Measurements from ENCODE around the gene MANF. TPM values are rescaled to one million over a fixed set of nuclear protein-coding genes. Genes with fewer than 3 reads are reported as not detected.

Gene MANF
- total and polyA plus RNA-seq, 7 donors: 12.6 to 42.4 (median 18.3) TPM

- Histone ChIP-seq H3K9me3 (no peaks in the 10 kb centered on the region), H3K27me3 (ENCODE audit: insufficient read depth in 3 of 3, low read length in 2 of 3) (no peaks in the 10 kb centered on the region), H3K4me1 (no peaks in the 10 kb centered on the region), H3K36me3 (ENCODE audit: insufficient read depth in 1 of 2, low read depth in 1 of 2) (no peaks in the 10 kb centered on the region), H3K27ac (no peak overlapping the region), H3K4me3 (no peak overlapping the region)
- TF ChIP-seq, protein P1, sequence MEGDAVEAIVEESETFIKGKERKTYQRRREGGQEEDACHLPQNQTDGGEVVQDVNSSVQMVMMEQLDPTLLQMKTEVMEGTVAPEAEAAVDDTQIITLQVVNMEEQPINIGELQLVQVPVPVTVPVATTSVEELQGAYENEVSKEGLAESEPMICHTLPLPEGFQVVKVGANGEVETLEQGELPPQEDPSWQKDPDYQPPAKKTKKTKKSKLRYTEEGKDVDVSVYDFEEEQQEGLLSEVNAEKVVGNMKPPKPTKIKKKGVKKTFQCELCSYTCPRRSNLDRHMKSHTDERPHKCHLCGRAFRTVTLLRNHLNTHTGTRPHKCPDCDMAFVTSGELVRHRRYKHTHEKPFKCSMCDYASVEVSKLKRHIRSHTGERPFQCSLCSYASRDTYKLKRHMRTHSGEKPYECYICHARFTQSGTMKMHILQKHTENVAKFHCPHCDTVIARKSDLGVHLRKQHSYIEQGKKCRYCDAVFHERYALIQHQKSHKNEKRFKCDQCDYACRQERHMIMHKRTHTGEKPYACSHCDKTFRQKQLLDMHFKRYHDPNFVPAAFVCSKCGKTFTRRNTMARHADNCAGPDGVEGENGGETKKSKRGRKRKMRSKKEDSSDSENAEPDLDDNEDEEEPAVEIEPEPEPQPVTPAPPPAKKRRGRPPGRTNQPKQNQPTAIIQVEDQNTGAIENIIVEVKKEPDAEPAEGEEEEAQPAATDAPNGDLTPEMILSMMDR (IDR thresholded peaks at IDR 0.05): no peak
- DNase-seq: no peak
- 73 to 76% (median 74%) methylated on average over 8 of the region's 8 CpGs for WGBS, 3 donors
- ATAC-seq: no peak
- intact Hi-C loops (cut with DNase I): no loop called here
Observed at GRCh38 chr3:51355891-51356578, 29.1 kb upstream of the MANF start.

- no peaks in the 10 kb centered on the region for H3K36me3 ChIP-seq (ENCODE audit: insufficient read depth in 1 of 2, low read depth in 1 of 2)
- H3K4me1 ChIP-seq: no peaks in the 10 kb centered on the region
- TF ChIP-seq, protein P1 (IDR thresholded peaks at IDR 0.05): no peak
- ATAC-seq (no peak), DNase-seq (no peak)
- WGBS, 3 donors: 43 to 63% (median 46%) methylated on average over 4 of the region's 4 CpGs
- H3K9me3 ChIP-seq: no peaks in the 10 kb centered on the region
- H3K27ac ChIP-seq: no peak overlapping the region
- H3K27me3 ChIP-seq (ENCODE audit: insufficient read depth in 3 of 3, low read length in 2 of 3): no peaks in the 10 kb centered on the region
- no peak overlapping the region for H3K4me3 ChIP-seq
- intact Hi-C loops (cut with DNase I): no loop called here
Observed at GRCh38 chr3:51357856-51358255, 27.2 kb upstream of the MANF start.

- ATAC-seq (no peak), DNase-seq (no peak)
- Histone ChIP-seq H3K4me1 (no peaks in the 10 kb centered on the region), H3K4me3 (no peak overlapping the region), H3K27ac (no peak overlapping the region), H3K27me3 (ENCODE audit: insufficient read depth in 3 of 3, low read length in 2 of 3) (no peaks in the 10 kb centered on the region), H3K9me3 (no peaks in the 10 kb centered on the region), H3K36me3 (ENCODE audit: insufficient read depth in 1 of 2, low read depth in 1 of 2) (no peaks in the 10 kb centered on the region)
- TF ChIP-seq, protein P1 (IDR thresholded peaks at IDR 0.05): no peak
- WGBS, 3 donors: 68 to 75% (median 75%) methylated on average over 3 of the region's 3 CpGs
- intact Hi-C loops (cut with DNase I): no loop called here
Observed at GRCh38 chr3:51358981-51359380, 26.1 kb upstream of the MANF start.

- WGBS, 3 donors: 75 to 88% (median 83%) methylated on average over 3 of the region's 3 CpGs
- Histone ChIP-seq H3K4me1 (no peaks in the 10 kb centered on the region), H3K36me3 (ENCODE audit: insufficient read depth in 1 of 2, low read depth in 1 of 2) (no peaks in the 10 kb centered on the region), H3K9me3 (no peaks in the 10 kb centered on the region), H3K27me3 (ENCODE audit: insufficient read depth in 3 of 3, low read length in 2 of 3) (no peaks in the 10 kb centered on the region), H3K4me3 (no peak overlapping the region), H3K27ac (no peak overlapping the region)
- ATAC-seq: no peak
- no peak for DNase-seq
- TF ChIP-seq, protein P1 (IDR thresholded peaks at IDR 0.05): no peak
- intact Hi-C loops (cut with DNase I): no loop called here
Observed at GRCh38 chr3:51360806-51361205, 24.3 kb upstream of the MANF start.

DNA sequence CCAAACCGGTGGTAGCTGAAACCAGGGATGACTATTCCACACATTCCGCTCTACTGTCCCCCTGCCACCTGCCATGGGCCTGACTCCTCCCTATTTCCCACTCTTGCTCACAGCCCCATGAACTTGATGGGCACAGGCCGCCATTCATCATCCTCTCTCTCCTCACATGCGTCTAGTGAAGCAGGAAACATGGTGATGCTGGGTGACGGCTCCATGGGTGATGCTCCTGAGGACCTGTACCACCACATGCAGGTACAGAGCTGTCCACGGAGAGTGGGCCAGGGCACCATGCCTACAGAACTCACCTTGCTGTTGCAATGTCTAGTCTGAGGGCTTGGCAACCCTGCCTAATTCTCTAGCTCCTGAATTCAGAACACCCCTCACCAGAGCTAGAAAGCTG, 23.3 kb upstream of the MANF start:
- intact Hi-C loops (cut with DNase I): no loop called here
- no peaks in the 10 kb centered on the region for H3K9me3 ChIP-seq
- ATAC-seq (no peak), DNase-seq (no peak)
- H3K4me3 ChIP-seq: no peak overlapping the region
- no peaks in the 10 kb centered on the region for H3K27me3 ChIP-seq (ENCODE audit: insufficient read depth in 3 of 3, low read length in 2 of 3)
- WGBS, 3 donors: 82 to 92% (median 92%) methylated on average over 6 of the region's 6 CpGs
- no peaks in the 10 kb centered on the region for H3K36me3 ChIP-seq (ENCODE audit: insufficient read depth in 1 of 2, low read depth in 1 of 2)
- TF ChIP-seq, protein P1 (IDR thresholded peaks at IDR 0.05): no peak
- H3K4me1 ChIP-seq: no peaks in the 10 kb centered on the region
- H3K27ac ChIP-seq: no peak overlapping the region

Data from psoas muscle (tissue), 8 donors.